Activated CD4-positive, alpha-beta T cell treated with anti-CD3 and anti-CD28 coated beads, Interleukin-2, Interleukin-4, amounts not matched to agents 100 ng/mL and 50 ng/mL, durations not matched to agents 16 hours and 8 hours (primary cell): ENCODE data around the gene HEATR3.
A peak's percentile ranks its signal among the peaks of the same experiment; 100 is the strongest.

Experiments used
- DNase-seq: peaks from one replicate; pipeline ENCODE4 v3.0.0-alpha.2; 2020; ENCODE audit warnings: low spot score

HEATR3 gene

DNA sequence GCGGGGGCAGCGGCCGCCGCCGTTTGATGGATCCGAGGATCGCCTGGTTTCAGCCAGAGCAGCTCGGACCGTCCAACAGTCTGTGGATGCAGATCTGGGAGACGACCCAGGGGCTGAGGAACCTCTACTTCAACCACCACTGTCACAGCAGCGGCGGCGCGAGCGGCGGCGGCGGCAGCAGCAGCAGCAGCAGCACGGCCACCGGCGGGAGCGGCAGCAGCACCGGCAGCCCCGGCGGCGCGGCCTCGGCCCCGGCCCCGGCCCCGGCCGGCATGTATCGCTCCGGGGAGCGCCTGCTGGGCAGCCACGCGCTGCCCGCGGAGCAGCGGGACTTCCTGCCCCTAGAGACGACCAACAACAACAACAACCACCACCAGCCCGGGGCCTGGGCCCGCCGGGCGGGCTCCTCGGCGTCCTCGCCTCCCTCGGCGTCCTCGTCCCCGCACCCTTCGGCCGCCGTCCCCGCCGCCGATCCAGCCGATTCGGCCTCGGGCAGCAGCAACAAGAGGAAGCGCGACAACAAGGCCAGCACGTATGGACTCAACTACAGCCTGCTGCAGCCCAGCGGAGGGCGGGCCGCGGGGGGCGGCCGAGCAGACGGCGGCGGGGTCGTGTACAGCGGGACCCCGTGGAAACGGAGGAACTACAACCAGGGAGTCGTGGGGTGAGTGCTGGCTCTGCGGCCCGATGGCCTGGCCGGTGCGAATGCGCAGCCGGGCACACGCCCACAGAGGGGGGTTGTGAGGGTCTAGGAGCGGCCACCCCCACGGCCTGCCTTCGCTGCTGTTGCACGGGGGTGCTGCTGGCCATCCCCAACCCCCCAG is 88.0 kb downstream of the HEATR3 start:
- peak; percentile 35 for DNase-seq

DNA sequence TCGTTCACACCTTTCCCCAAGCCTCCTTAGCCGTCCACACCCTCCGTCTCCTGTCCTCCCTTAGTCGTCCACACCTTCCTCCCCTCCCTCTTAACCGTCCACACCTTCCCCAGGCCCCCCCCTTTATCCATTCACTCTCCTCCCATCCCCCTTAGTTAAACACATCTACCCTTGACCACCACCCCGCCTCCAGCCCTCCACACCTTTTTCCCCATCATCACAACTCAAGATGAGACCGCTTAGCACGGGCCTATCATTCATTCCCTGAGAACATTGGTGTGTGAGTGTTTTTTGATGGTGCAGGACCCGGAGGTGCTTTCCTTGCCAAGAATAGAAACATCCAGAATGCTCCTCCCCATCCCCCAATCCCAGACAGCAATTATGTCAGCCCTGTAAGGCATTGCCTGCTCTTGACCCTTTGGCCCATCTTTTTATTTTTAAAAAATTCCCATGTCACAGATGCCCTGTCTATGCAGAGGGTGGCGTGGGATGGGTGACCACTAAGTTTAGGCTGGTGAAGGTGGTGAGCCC is 88.7 kb downstream of the HEATR3 start:
- DNase-seq: no peak

DNA sequence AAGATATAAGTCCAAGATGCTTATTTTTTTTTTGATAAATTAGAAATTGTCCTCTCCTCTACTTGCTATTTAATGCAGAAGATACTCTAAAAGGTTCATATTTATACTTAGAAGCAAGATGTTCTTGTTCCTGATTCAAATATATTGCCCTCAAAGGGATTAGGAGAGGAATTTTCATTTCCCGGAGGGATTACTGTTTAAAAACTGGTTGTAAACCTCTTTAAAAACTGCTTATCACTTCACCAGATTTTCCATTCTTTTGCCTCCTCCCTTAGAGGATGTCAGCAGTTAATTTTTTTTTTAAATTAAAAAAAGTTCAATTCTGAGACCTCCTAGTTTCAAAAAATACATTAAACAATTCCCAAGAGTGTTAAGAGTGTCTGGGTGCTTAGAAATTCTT is 90.2 kb downstream of the HEATR3 start:
- no peak for DNase-seq
